CD4-positive, alpha-beta T cell treated with Interferon gamma for 1 hour (primary cell): Measurements from ENCODE around the gene PHF21B.
"Not testable (repeated sequence)": the region's sequence is repeated elsewhere in the genome, so short reads cannot be mapped to it uniquely, and the experiment has no call there.

Experiments
- DNase-seq: peaks from one replicate; pipeline ENCODE4 v3.0.0-alpha.2; 2020

Gene PHF21B

GRCh38 chr22:45009606-45010531 lies at the start of gene PHF21B:
Gene PHF21B (minus strand): TSS chr22:45010005. CDS start chr22:45009549, 456 bp downstream.
- DNase-seq = no peak

- DNase-seq = no peak
Observed at GRCh38 chr22:45059296-45059695, 49.5 kb upstream of the PHF21B start.

DNA sequence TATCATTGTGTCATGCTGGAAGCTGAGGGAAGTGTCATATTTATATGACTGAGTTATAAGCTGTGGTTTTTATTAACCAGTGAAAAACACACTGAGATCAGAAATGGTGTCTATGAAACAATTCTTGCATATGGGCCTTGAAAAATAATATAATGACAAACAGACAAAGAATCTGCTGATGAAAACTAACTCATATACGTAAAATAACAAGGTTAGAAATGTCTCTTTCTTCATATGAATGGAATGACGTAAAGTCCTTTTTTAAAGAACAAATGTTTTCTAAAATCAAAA lies 48.8 kb upstream of the PHF21B start:
- no peak for DNase-seq

DNA sequence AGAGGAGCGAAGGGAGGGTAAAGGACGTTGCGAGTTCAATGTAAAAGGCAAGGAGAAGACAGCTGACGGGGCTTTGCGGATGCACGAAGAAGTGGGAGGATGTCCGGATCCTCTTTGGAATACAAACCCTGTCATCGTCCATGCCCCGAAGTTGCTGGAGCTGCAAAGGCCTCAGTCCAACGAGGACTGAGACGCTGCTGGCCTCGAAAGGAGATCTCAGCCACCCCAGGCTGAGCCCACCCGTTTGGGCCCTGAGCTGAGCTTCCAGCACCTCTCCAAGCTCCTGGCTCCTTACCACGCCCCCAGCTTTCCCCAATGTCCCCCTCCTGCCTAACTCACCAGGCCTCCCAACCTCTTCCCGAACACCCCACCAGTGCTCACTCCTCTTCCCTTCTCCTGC lies 46.1 kb upstream of the PHF21B start:
- DNase-seq = no peak

DNA sequence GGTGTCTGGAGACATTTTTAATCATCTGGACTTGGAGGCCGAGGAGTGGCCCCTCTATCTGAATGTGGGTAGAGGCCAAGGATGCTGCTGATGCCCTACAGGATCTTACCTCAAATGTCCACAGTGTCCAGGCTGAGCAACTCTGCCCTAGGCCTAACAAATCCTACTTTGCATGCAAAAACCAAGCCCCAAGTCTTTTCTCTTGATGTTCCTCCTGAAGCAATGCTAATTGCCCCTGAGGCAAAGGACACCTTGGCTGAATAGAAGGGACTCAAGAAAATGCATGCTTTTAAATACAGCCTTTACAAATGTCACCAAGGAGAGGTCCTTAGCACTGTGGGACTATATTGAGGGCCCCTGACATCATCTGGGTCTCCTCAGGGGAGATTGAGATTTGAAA lies 43.8 kb upstream of the PHF21B start:
- DNase-seq = no peak

DNA sequence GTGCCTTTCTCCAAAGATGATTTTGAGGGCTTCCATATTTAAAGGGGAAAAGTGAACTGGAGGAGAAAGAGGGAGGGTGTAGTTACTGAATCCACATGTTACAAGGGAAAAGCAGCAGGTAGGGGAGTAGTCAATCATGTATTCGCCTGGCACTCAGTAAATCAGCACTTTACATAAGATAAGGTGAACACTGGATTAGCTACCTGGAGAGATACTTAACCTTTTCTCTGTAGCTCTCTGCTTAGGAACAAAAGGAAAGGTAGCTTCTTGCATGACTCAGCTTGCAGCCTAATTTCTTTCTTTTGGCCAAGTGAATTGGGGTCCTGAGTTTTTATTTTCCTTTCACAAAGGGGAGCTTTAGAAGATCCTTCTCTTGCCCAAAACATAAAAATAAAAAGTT lies 43.3 kb upstream of the PHF21B start:
- DNase-seq = no peak

DNA sequence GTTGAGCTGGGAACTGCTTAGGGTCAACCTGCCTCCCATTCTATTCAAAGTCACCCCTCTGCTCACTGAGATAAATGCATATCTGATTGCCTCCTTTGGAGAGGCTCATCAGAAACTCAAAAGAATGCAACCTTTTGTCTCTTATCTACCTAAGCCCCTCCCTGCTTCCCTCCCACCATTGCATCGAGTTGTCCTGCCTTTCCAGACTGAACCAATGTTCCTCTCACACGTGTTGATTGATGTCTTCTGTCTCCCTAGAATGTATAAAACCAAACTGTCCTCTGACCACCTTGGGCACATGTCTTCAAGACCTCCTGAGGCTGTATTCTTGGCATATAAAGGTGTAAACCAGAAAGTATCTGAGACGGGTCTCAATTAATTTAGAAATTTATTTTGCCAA lies 42.9 kb upstream of the PHF21B start:
- DNase-seq = not testable (repeated sequence)

DNA sequence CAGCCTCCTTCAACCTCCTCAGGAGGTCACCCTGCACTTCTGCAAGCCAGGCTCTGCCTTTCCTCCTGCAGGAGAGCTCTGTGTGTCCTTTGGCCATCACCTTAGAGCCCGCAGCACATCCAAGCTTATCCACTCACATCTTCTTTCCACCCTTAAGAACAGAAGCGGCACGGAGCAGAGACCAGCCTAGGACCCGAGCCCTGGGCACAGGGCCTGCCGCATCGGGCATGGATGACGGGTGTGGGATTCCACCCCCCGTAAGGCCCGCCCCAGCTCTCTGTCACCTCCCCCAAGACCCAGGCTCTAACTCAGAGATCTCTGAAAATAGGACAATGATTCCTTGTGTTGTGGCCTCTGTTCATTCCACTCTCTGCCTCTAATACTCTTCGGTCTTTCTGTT lies 42.1 kb upstream of the PHF21B start:
- DNase-seq = no peak

DNA sequence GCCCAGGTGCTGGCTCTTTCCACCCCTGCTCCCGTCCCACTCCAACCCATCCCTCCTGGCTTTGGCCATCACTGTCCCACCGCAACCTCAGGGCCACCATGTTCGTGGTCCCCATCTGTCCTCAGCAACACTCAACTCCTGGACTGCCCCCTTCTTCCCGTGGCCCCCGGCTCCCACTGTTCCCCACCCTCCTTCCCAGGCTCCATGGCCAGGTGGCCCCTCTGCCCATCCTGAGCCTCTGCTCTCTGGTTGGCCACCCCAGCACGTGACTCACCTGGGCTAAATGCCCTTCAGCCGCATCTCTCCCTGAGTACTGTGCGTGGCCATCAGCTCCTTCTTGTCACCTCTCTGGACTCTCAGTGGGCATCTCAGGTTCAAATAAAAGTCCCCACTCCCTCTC lies 41.6 kb upstream of the PHF21B start:
- DNase-seq = no peak

GRCh38 chr22:45047260-45047659 lies 37.5 kb upstream of the PHF21B start:
- DNase-seq = no peak

- DNase-seq = no peak
Observed at GRCh38 chr22:45045208-45045607, 35.4 kb upstream of the PHF21B start.

- no peak for DNase-seq
Observed at GRCh38 chr22:45042263-45042662, 32.5 kb upstream of the PHF21B start.

GRCh38 chr22:45039133-45039532 lies 29.3 kb upstream of the PHF21B start:
- DNase-seq = no peak

GRCh38 chr22:45036154-45036553 lies 26.3 kb upstream of the PHF21B start:
- no peak for DNase-seq

DNA sequence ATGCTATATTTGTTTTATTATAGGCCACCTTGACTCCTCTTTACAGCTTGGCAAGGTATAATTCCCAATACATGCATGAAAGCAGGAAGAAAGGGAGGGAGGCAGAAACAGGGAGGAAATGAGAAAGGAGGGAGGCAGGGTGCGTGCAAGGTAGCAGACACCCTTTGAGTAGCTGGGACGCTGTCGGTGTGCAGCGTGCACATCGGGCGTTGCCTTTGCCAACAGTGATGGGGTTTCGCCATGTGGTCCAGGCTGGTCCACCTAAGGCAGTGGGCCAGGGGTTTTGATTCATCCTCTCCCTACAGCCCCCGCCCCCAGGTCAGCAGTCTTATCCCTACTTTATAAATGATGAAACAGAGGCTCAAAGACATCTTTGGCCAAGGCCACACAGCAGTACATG lies 25.0 kb upstream of the PHF21B start:
- DNase-seq = no peak

DNA sequence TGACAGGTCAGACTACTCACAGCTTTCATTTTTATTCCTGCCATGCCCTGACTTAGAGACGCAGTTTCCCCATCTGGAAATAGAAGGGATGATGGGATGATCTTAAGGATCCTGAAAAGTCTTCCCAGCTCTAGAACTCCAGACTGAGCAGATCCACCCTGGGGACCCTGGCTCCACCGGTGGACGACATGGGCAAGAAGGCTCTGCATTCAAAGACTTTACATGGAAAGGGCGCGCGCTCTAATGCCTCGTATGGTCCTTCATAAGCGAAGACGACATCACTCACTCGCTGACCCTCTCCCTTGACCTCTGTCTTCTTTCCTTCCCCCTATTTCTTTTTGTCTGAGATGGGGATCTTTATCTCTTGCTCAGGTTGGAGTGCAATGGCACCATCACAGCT lies 24.4 kb upstream of the PHF21B start:
- DNase-seq = no peak

- DNase-seq = no peak
Observed at GRCh38 chr22:45033136-45033535, 23.3 kb upstream of the PHF21B start.

DNA sequence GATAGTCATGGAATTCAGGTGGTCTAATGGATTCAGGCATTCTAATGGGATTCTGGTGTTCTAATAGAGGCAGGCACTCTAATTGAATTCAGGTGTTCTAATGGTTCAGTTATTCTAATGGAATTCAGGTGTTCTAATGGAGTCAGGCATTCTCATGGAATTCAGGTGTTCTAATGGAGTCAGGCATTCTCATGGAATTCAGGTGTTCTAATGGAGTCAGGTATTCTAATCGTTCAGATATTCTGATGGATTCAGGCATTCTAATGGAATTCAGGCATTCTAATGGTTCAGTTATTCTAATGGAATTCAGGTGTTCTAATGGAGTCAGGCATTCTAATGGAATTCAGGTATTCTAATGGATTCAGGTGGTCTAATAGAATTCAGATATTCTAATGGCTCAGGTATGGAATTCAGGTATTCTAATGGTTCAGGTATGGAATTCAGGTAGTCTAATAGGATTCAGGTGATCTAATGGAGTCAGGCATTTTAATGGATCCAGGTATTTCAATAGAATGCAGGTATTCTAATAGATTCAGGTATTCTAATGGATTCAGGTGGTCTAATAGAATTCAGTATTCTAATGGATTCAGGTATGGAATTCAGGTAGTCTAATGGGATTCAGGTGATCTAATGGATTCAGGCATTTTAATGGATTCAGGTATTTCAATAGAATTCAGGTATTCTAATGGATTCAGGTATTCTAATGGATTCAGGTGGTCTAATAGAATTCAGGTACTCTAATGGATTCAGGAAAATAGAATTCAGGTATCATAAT lies 22.0 kb upstream of the PHF21B start:
- DNase-seq = no peak

DNA sequence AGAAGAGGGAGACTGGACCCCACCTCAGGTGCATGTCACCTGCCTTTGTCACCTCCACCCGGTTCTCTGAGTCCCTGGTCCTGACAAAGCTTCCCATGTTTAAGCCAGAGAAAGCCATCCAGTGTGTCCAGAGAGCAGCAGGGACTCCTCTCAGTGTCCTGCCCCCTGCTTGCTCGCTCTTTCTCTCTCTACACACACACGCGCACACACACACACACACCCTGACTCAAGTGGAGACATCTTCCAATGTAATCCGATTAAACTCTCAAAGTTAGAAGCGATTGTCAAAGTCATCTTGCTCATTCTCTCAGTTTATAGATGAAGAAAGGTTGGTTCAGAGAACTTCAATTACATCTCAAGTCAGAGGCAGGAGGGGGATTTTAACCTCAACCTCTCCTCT lies 19.7 kb upstream of the PHF21B start:
- no peak for DNase-seq

DNA sequence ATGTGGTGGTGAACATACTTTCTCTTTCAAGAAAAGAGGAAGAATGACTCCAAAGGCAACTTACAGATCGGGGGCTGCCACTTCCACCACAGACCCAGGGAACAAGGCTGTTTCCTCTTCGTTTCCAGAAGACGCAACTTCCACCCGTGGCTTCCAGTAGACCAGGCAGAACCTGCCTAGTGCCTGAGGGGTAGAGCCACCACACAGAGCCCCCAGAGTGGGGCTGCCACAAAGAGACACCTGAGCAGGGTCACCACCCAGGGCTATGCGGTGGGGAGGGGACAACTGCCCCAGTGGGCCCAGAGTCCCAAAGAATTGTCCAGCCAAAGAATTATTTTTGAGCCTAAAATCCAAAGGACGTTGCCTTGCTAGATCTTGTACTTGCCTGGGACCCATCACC lies 16.7 kb upstream of the PHF21B start:
- no peak for DNase-seq

- DNase-seq = no peak
Observed at GRCh38 chr22:45023431-45023830, 13.6 kb upstream of the PHF21B start.

- DNase-seq = no peak
Observed at GRCh38 chr22:45019861-45020655, 10.3 kb upstream of the PHF21B start.

GRCh38 chr22:45014654-45015053 lies 4.8 kb upstream of the PHF21B start:
- DNase-seq = no peak

DNA sequence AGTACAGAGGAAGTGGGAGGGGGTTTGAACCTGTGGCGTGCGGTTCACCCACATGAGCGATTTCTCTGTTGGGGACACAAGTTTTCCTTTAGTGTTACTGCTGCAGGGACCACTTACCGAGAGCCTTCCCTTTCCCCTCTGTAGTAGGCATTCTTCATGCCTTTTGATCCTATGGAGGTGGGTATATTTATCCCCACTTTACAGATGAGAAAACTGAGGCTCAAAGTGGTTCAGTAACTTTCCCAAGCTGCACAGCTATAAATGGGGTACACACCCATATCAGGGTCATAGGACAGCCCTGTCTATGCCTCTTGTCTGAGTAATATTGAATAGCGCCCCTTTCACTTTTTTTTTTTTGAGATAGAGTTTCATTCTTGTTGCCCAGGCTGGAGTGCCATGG lies 3.3 kb upstream of the PHF21B start:
- DNase-seq = no peak
